ENCODE results near the gene AGBL1.

The AGBL1 gene

DNA sequence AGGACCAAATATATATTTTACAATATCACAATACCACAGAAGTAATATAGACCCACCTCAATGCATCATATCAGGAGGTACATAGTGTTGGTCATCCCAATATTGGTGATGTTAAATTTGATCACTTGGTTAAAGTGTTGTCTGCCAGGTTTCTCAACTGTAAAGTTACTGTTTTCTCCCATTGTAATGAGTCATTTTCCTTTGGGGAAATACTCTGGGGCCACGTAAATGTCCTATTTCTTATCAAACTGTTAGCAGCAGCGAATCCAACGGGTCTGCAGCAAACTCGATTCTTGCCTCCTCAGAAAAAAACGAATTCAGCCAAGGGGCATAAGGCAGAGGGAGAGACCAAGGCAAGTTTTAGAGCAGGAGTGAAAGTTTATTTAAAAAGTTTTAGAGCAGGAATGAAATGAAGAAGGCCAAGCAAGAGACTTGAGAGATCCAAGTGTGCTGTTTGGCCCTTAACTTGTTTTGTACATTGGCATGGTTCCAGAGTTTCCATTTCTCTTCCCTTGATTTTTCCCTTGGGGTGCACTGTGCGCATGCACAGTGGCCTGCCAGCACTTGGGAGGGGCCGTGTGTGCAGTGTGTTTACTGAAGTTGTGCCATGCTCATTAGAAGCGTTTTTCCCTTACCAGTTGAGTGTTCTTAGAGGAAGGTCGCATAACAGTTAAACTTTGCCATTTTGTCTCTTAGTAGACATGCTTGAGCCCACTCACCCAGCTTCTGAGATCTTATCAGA is 512.5 kb downstream of the AGBL1 start:
- no peak overlapping the region for H3K4me2 ChIP-seq (ENCODE audit: low read depth, low read length, poor library complexity, severe bottlenecking)

GRCh38 chr15:86595741-86596140 is 516.1 kb downstream of the AGBL1 start:
- Histone ChIP-seq H2AFZ (ENCODE audit: low read depth, low read length, severe bottlenecking) (no peak overlapping the region), H3K4me3 (ENCODE audit: insufficient read depth, low read length, poor library complexity, severe bottlenecking) (no peak overlapping the region), H3K9ac (ENCODE audit: low read length) (no peak overlapping the region), H3K9me2 (replicated peaks; ENCODE audit: insufficient read depth, low read length) (no peaks in the 10 kb centered on the region), H3K79me2 (ENCODE audit: insufficient read depth, low read length) (no peaks in the 10 kb centered on the region), H3K27me3 (ENCODE audit: low read length) (no peaks in the 10 kb centered on the region), H3K36me3 (ENCODE audit: low read length) (no peaks in the 10 kb centered on the region), H3K27ac (ENCODE audit: low read depth, low read length) (no peak overlapping the region), H4K20me1 (ENCODE audit: low read depth, low read length) (no peaks in the 10 kb centered on the region), H3K4me2 (ENCODE audit: low read depth, low read length, poor library complexity, severe bottlenecking) (no peak overlapping the region), H3F3A (ENCODE audit: insufficient read depth) (no peaks in the 10 kb centered on the region), H3K9me3 (ENCODE audit: insufficient read depth, low read length) (no peaks in the 10 kb centered on the region)
- TF ChIP-seq CTCF (IDR thresholded peaks at IDR 0.05; ENCODE audit: insufficient read depth, low read length, poor library complexity, severe bottlenecking) (no peak), EZH2phosphoT487 (conservative IDR thresholded peaks at IDR 0.05; ENCODE audit: low read length) (no peak)

More for the DNA sequence above, 512.5 kb downstream of the AGBL1 start:
- no peaks in the 10 kb centered on the region for H3K27me3 ChIP-seq (ENCODE audit: low read length)
- H2AFZ ChIP-seq (ENCODE audit: low read depth, low read length, severe bottlenecking) = no peak overlapping the region
- H3K9ac ChIP-seq (ENCODE audit: low read length) = no peak overlapping the region
- H3K4me3 ChIP-seq (ENCODE audit: insufficient read depth, low read length, poor library complexity, severe bottlenecking) = no peak overlapping the region
- no peaks in the 10 kb centered on the region for H4K20me1 ChIP-seq (ENCODE audit: low read depth, low read length)
- H3K9me2 ChIP-seq (replicated peaks; ENCODE audit: insufficient read depth, low read length) = no peaks in the 10 kb centered on the region
- no peaks in the 10 kb centered on the region for H3K9me3 ChIP-seq (ENCODE audit: insufficient read depth, low read length)
- no peaks in the 10 kb centered on the region for H3K79me2 ChIP-seq (ENCODE audit: insufficient read depth, low read length)
- H3K27ac ChIP-seq (ENCODE audit: low read depth, low read length) = no peak overlapping the region
- H3K36me3 ChIP-seq (ENCODE audit: low read length) = no peaks in the 10 kb centered on the region
- TF ChIP-seq EZH2phosphoT487 (conservative IDR thresholded peaks at IDR 0.05; ENCODE audit: low read length) (no peak), CTCF (IDR thresholded peaks at IDR 0.05; ENCODE audit: insufficient read depth, low read length, poor library complexity, severe bottlenecking) (no peak)
- no peaks in the 10 kb centered on the region for H3F3A ChIP-seq (ENCODE audit: insufficient read depth)

GRCh38 chr15:86603466-86603865 is 523.8 kb downstream of the AGBL1 start:
- Histone ChIP-seq H3K27ac (ENCODE audit: low read depth, low read length) (no peak overlapping the region), H3F3A (ENCODE audit: insufficient read depth) (no peaks in the 10 kb centered on the region), H3K79me2 (ENCODE audit: insufficient read depth, low read length) (no peaks in the 10 kb centered on the region), H3K9me2 (replicated peaks; ENCODE audit: insufficient read depth, low read length) (no peaks in the 10 kb centered on the region), H3K9ac (ENCODE audit: low read length) (no peak overlapping the region), H3K4me3 (ENCODE audit: insufficient read depth, low read length, poor library complexity, severe bottlenecking) (no peak overlapping the region), H3K36me3 (ENCODE audit: low read length) (no peaks in the 10 kb centered on the region), H2AFZ (ENCODE audit: low read depth, low read length, severe bottlenecking) (no peak overlapping the region), H3K4me2 (ENCODE audit: low read depth, low read length, poor library complexity, severe bottlenecking) (no peak overlapping the region), H4K20me1 (ENCODE audit: low read depth, low read length) (no peaks in the 10 kb centered on the region), H3K9me3 (ENCODE audit: insufficient read depth, low read length) (no peaks in the 10 kb centered on the region), H3K27me3 (ENCODE audit: low read length) (no peaks in the 10 kb centered on the region)
- no peak for TF ChIP-seq CTCF (IDR thresholded peaks at IDR 0.05; ENCODE audit: insufficient read depth, low read length, poor library complexity, severe bottlenecking)
- no peak for TF ChIP-seq EZH2phosphoT487 (conservative IDR thresholded peaks at IDR 0.05; ENCODE audit: low read length)

Measured in SU-DHL-6 (cell line).